ENCODE measurements around the gene FAM118A. TPM values are rescaled to one million over a fixed set of nuclear protein-coding genes. Genes with fewer than 3 reads are reported as not detected.

Gene FAM118A
- total and polyA plus RNA-seq, 8 donors, result 12.0 to 747 (median 53.7) TPM

- Histone ChIP-seq H3K27ac (peak overlapping the region in 3 of 5 donors; percentile 30 to 84 (median 78)), H3K27me3 (no peaks in the 10 kb centered on the region), H3K4me3 (no peak overlapping the region), H3K36me3 (peaks cover 16 to 89% (median 77%) of the 10 kb centered on the region in 4 donors), H3K4me1 (peaks cover 16 to 32% (median 23%) of the 10 kb centered on the region in 4 donors), H3K9me3 (no peaks in the 10 kb centered on the region)
- peak in 1 of 2 donors; percentile 37 for DNase-seq
- 67 to 81% (median 79%) methylated on average over 22 to 26 of the region's 26 CpGs for WGBS, 5 donors
- no peak for TF ChIP-seq CTCF (IDR thresholded peaks at IDR 0.05)
- TF ChIP-seq POLR2AphosphoS5 (IDR thresholded peaks at IDR 0.05), result no peak
- TF ChIP-seq EP300 (IDR thresholded peaks at IDR 0.05), result no peak
- no peak for TF ChIP-seq POLR2A (IDR thresholded peaks at IDR 0.05)
- intact Hi-C loops (cut with DNase I; ENCODE audit: low total_unique reads), result no loop called here
Measured at GRCh38 chr22:45335021-45335818, 25.5 kb downstream of the FAM118A start.

- intact Hi-C loops (cut with DNase I; ENCODE audit: low total_unique reads), result no loop called here
- Histone ChIP-seq H3K27me3 (no peaks in the 10 kb centered on the region), H3K27ac (peak overlapping the region; percentile 68 to 84 (median 78)), H3K9me3 (no peaks in the 10 kb centered on the region), H3K36me3 (peaks cover 17 to 89% (median 77%) of the 10 kb centered on the region in 4 donors), H3K4me1 (peaks cover 16 to 32% (median 23%) of the 10 kb centered on the region in 4 donors), H3K4me3 (no peak overlapping the region)
- TF ChIP-seq CTCF (IDR thresholded peaks at IDR 0.05), result no peak
- TF ChIP-seq EP300 (IDR thresholded peaks at IDR 0.05), result no peak
- TF ChIP-seq POLR2AphosphoS5 (IDR thresholded peaks at IDR 0.05), result no peak
- no peak for TF ChIP-seq POLR2A (IDR thresholded peaks at IDR 0.05)
- no peak for DNase-seq
- 87 to 89% (median 88%) methylated on average over 28 to 29 of the region's 29 CpGs for WGBS, 5 donors
Measured at GRCh38 chr22:45335854-45336522, 26.3 kb downstream of the FAM118A start.

- Histone ChIP-seq H3K27ac (peak overlapping the region; percentile 68 to 84 (median 78)), H3K36me3 (peaks cover 18 to 87% (median 78%) of the 10 kb centered on the region in 4 donors)
- intact Hi-C loops (cut with DNase I; ENCODE audit: low total_unique reads), result no loop called here
Measured at GRCh38 chr22:45336971-45337431, 27.3 kb downstream of the FAM118A start.

More at GRCh38 chr22:45336971-45337431, 27.3 kb downstream of the FAM118A start:
- Histone ChIP-seq H3K9me3 (no peaks in the 10 kb centered on the region), H3K4me1 (peaks cover 16 to 32% (median 23%) of the 10 kb centered on the region in 4 donors), H3K27me3 (no peaks in the 10 kb centered on the region), H3K4me3 (peak overlapping the region in 2 of 4 donors; percentile 14 to 19)
- peak; percentile 84 to 85 for DNase-seq
- 9 to 22% (median 17%) methylated on average over 18 of the region's 18 CpGs for WGBS, 5 donors
- TF ChIP-seq EP300 (IDR thresholded peaks at IDR 0.05) (peak; percentile 41), POLR2AphosphoS5 (IDR thresholded peaks at IDR 0.05) (peak; percentile 50 to 73 (median 56)), POLR2A (IDR thresholded peaks at IDR 0.05) (no peak), CTCF (IDR thresholded peaks at IDR 0.05) (no peak)

Measured in stomach (tissue), 9 donors.